GM19099 (cell line): ENCODE measurements around the gene SYT8.

Experiments used
- POLR2A ChIP-seq: IDR thresholded peaks from 3 replicates; pipeline ENCODE4 v1.6.1; 2011; ENCODE audit warnings: low read depth; ENCODE audit not compliant: insufficient read length; ENCODE audit errors: extremely low read depth

The SYT8 gene

DNA sequence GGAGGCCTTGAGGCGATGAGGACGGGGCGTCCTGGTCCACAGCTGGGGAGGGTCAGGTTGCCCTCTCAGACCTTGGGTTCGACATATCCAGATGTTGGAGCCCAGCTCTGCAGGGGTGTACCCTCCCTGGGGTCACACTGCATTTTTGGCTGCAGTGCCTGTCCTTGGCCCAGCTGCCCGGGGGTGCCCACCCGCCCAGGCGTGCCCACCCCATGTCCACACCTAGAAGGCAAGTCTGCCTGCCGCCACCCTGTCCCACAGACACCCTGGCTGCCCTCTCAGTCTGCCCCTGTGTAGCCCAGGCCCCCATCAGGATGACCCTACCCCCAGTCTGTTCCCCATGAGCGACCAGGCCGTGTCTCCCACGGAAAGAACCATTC, 21.1 kb downstream of the SYT8 start:
- no peak for TF ChIP-seq POLR2A

DNA sequence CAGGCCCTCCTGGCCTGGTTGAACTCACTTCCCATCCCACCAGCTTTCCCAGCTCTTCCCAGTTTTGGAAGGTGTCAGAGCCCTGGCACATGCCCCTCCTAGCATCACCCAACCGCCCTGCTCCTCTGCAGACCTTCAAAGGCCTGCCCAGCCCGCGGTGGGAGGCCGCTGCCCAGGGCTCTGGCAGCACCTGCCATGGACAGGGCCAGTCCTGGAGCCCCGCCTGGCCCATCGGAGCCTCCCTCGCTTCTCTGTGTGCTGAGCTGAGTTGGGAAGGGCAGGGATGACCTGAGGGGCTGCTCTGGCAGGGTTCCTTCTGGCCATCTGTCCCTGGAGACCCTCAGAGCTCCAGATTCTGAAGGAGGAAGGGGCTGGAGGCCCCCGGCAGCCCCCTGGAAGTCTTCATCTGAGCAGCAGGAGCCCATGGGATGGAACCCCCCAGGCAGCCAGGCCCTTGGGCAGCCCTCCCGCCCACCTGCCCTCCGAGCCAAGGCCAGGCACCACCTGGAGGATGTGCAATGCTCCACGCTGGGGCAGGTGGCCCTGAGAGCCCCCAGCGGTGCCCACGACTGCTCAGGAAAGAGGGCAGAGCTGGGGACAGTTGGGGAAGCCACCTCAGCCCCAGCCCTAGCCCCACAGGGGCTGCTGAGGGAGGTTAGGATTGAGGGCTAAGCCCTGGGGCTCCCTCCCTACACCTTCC, 21.7 kb downstream of the SYT8 start:
- no peak for TF ChIP-seq POLR2A

DNA sequence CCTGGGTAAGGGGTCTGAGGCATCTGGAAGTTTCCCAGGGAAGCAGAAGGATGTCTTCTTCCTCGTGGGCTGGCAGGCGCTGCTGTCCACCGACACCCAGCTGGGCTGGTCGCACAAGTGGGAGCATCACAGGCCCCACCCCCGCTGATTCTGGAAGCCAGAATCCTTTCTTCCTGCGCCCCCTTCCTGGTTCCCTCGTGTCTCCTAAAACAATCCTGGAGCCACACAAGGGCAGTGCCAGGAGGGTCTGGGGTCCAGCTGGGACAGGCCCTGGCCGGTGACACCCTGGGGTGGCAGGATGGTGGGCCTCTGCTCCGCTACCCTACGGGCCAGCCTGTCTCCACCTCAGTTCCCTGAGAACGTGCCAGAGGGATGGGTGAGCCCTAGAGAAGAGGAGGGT, 22.3 kb downstream of the SYT8 start:
- TF ChIP-seq POLR2A, result no peak

DNA sequence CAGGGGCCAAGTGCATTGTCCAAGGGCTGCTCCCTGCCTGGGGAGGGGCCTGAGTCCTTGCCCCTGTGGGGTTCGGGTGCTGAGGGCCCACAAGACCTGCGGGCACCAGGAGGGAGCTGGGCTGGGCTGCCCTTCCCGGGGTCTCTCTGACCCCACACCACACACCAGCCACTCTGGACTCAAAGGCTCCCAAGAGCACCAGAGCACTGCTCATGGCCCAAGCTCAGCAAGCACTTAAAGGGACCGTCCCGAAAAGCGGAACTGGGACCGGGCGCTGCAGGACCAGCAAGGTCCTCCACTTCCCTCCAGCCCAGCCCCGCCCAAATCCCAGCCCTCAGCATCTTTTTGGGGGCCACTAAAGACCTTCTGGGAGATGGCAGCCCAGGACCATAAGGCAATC, 23.4 kb downstream of the SYT8 start:
- no peak for TF ChIP-seq POLR2A

DNA sequence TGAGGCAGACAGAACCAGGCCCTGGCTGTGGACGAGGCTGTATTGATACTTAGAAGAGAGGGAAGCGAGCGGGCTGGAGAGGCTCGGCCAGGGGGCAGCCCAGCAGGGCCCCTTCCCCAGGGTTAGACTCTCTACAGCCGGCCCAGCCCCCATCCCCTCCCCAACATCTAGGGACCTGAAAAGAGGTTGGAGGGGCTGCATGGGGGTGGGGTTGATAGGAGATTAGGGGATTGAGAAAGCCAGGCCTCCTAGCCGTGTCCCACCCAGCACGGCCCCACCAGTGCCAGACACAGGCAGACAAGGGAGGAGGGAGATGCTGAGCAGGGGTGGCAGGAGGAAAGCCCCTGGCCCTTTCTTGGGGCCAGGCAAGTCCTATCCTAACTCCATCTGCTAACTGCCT, 23.8 kb downstream of the SYT8 start:
- TF ChIP-seq POLR2A, result no peak

DNA sequence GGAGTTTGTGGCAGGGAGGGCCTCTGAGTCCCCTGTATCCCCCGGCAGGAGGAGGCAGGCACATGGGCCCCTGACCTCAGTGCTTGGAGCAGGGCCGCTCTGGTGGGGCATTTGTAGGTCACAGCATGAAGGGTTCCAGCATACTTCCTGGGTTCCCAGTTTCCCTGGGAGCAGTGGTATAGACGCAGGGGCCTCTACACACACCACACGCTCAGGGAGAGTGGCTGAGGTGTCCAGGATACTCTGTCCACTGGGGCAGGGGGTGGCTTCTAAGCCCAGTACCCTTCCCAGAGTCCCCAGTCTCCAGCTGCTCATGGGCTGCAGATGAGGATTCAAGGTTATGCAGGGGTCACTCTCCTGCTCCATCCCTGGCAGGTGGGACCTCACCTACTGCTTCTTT, 24.2 kb downstream of the SYT8 start:
- TF ChIP-seq POLR2A, result no peak

DNA sequence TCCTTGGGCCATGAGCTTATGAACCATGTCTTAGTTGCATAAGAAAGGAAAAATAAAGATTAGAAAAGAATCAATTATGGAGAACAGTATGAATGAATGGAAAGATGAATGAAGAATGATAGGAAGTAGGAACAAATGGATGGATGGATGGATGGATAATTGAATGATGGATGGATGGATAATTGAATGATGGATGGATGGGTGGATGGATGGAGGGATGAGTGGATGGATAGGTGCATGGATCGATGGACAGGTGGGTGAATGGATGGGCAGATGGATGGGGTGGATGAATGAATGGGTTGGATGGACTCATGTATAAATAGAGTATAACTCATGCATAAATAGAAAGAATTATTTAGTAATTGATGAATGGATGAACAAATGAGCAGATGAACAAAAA, 25.3 kb downstream of the SYT8 start:
- no peak for TF ChIP-seq POLR2A

DNA sequence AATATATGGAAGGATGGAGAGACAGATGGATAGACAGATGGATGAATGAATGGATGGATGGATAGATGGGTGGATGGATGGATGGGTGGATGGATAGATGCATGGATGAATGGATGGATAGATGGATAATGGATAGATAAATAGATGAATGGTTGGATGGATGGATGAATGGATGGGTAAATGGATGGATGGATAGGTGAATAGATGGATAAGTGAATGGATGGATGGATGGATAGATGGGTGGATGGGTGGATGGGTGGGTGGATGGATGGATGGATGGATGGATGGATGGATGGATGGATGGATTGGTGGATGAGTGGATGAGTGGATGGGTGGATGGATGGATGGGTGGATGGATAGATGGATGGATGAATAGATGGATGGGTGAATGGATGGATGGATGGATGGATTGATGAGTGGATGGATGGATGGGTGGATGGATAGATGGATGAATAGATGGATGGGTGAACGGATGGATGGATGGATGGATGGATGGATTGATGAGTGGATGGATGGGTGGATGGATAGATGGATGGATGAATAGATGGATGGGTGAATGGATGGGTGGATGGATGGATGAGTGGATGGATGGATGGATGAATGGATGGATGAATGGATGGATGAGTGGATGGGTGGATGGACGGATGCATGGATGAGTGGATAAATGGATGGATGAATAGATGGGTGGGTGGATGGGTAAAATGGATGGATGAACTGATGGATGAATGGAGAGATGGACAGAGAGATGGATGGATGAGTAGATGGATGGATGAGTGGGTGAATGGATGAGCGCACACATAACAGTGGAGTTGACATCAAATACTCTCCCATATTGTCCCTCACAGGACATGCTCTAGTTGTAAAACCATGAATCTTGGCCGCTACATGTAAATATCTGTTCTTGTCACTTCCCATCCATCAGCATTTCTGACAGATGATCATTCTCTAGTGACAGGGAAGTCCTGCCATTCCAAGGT, 26.9 kb downstream of the SYT8 start:
- no peak for TF ChIP-seq POLR2A

DNA sequence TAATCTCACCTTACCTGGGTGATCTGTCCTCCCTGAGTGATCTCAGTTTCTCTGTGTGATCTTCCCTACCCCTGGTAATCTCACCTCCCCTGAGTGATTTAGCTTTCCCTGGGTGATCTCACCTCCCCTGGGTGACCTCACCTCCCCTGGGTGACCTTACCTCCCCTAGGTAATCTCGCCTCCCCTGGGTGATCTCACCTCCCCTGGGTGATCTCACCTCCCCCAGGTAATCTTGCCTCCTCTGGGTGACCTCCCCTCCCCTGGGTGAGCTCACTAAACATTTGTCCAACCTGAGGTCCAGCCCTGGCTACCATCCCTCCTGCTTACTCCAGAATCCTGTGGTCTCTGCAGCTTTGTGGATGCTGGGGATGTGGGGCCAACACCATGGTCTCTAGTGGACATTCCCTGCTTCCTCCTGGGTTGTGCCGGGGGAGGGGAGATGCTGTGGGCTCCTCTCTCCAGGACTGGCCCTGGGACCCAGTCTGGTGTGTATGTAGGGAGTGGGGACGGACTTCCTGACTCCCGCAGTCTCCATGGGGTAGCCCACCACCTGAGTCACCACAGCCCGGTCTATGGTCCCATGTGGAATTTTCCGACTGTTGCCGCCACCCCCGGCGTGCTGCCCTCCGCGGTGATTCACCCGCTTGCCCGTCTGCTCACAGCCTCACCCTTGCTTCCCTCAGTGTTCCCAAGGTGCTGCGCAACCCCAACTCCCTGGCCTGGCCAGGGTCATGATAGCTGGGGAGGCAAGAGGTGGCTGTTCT, 28.0 kb downstream of the SYT8 start:
- no peak for TF ChIP-seq POLR2A

DNA sequence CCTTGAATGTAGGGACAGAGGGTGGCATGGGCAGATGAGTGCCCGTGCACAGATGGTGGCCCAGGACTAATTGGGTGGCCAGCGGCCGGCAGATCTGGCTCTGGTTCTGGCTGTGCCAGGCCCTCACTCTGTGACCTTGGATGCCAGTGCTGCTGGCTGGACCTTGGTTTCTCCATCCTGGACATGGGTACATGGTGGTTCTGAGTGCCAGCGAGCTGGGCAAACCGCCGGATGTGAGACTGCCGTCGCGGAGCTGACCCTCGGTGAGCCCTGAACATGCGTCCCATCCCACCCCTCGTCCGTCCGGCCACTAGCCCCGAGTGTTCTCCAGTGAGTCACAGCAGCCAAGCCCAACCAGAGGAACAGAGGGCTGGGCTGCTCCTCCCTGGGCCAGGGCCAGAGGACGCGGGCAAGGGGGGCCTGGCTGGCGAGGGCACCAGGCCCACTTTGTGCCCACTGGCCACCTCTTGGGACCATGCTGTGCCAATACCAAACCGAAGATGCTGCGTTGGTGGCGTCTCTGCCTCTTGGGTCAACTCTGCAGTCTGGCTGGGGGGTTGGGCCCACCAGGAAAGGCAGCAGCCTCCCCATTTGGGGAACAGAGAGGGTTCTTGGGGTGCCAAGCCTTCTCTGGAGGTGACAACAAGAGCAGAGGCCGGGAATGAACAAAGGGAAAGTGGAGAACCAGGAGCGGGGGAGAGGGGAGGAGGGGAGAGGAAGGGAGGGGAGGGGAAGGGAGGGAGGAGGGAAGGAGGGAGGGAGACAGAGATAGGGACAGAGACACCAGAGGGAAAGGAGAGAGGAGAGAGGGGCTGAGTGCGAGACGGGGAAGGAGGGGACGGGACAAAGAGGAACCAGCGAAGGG, 28.8 kb downstream of the SYT8 start:
- no peak for TF ChIP-seq POLR2A

DNA sequence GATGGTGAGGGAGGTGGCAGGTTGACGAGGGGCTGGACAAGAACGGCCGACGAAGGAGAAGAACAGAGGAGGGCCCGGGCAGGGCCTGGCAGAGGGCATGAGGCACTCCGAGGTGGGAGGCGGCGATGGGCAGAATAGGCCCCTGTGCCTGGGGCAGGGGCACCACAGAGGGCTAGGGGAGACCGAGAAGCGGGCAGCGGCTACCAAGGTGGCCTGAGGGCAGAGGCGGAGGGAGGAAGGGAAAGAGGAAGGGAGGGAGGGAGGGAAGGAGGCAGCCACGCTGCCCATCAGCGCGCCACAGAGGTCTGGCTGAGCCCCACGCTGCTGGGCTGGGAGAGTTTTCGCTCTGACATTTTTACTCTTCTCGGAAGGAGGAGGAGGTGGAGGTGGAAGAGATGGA, 29.4 kb downstream of the SYT8 start:
- no peak for TF ChIP-seq POLR2A

DNA sequence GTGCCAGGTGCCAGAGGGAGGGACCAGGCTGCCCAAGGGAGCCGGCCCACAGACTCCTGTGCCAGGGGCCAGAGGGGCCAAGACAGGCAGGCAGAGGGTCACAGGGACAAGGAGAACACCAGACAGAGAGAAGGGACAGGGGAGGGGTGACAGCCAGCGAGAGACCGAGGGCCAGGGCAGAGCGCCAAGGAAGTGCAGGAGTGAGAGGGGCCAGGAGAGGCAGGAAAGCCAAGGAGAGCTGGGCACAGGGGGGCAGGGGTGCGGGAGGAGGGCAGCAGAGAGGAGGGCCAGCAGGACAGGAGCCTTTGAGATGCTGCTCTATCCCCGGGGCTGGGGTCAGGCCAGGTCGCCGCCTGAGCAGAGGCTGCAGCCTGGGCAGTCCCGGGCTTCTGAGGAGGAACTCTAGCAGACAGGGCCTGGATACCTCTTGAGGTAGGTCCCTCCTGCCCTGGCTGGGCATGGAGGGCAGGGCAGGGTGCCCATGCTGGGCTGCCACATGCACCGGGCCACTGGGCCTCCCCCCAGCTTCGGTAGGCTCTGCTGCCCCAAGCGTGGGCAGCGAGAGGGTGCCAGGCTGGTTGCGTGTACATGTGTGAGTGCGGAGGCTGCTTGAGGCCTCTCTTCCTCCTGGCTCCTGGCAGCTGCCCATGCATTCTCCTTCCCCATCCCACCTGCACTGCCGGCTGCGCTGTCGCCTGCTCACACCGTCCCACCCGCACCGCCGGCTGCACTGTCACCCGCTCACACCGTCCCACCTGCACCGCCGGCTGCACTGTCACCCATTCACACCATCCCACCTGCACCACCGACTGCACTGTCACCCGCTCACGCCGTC, 30.3 kb downstream of the SYT8 start:
- no peak for TF ChIP-seq POLR2A

DNA sequence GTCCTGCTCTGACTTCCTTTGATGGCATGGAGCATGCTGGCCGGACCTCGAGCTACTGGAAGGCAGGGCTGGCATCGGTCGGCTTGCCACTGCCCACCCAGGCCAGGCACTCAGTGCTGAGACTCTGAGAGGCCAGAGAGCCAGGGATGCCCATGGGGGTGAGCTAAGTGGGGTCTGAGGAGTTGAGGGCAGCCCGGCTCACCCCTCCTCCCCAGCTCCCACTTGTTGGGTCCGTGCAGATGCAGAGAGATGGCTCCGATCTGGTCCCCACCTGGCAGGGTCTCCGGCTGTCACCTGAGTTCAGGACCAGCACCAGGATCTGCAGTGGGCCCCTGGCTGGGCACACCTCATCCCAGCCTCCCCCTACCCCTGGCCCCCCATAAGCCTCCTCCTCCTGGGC, 31.4 kb downstream of the SYT8 start:
- no peak for TF ChIP-seq POLR2A

DNA sequence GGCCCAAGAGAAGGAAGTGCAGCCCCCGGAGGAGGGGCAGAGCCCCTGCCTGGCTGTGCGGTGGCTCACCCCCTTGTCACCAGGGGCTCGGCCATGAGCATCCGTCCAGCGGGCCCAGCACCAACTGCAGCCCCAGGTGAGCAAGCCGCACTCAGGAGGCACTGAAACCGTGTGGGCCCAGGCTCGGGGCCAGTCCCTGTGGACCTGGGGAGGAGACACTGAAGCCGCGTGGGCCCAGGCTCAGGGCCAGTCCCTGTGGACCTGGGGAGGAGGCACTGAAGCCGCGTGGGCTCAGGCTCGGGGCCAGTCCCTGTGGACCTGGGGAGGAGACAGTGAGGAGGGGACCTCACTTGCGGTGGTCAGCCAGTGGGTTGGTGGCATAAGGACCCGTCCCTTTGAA, 32.0 kb downstream of the SYT8 start:
- no peak for TF ChIP-seq POLR2A
